Panc1 (cell line): Measurements from ENCODE around the gene PDE11A.

Experiments
- POLR2AphosphoS5 ChIP-seq: IDR thresholded peaks from 2 replicates; pipeline ENCODE4 v1.6.1; 2012; ENCODE audit warnings: mild to moderate bottlenecking, low read depth, low read length, moderate library complexity
- SIN3A ChIP-seq: IDR thresholded peaks from 2 replicates; pipeline ENCODE4 v1.6.1; 2012; ENCODE audit warnings: low read depth, mild to moderate bottlenecking, low read length, moderate library complexity, borderline replicate concordance; ENCODE audit not compliant: insufficient read depth
- TCF7L2 ChIP-seq: IDR thresholded peaks from 2 replicates; pipeline ENCODE4 v1.6.1; 2011; ENCODE audit warnings: mild to moderate bottlenecking, low read depth, low read length, inconsistent platforms
- TF ChIP-seq, protein P1 (sequence below): fragments of 450-650 bp; IDR thresholded peaks from 2 replicates; pipeline ENCODE4 v1.5.1; 2017; ENCODE audit warnings: mild to moderate bottlenecking

DNA sequence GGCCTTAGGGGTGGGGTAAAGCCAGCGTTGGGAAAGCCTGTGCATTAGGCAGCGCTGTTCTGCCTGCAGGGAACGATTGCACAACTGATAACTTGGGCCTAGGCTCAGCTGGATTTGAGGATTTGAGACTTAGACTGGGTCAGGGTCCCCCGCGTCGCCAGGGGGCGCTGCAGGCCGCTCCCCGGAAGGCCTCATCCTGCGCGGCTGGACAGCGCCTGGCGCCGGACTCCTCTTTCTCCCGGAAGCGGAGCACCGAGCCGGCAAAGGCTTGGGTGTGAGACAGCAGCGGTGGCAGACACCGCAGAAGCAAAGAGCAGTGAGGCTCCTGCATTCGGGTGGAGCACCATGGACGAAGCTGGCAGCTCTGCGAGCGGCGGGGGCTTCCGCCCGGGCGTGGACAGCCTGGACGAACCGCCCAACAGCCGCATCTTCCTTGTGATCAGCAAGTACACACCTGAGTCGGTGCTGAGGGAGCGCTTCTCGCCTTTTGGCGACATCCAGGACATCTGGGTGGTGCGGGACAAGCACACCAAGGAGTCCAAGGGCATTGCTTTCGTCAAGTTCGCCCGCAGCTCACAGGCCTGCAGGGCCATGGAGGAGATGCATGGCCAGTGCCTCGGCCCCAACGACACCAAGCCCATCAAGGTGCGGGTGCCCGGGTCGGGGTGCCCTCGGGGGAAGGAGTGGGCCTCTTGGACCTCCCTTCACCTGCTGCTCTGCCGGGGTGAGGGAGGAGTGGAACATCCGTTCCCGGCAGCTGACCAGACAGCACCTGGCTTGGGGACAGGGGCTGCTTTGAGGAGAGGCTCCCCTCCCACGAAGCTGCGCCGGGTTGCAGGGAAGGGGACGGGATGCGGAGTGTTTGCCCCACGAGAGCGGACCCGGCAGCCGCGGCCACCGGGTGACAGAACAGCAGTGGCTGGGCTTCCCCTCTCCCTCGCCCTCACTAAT lies 39.9 kb upstream of the PDE11A start, which contains the start of gene RBM45:
- TF ChIP-seq POLR2AphosphoS5, result peak; percentile 82
- TF ChIP-seq, protein P1, sequence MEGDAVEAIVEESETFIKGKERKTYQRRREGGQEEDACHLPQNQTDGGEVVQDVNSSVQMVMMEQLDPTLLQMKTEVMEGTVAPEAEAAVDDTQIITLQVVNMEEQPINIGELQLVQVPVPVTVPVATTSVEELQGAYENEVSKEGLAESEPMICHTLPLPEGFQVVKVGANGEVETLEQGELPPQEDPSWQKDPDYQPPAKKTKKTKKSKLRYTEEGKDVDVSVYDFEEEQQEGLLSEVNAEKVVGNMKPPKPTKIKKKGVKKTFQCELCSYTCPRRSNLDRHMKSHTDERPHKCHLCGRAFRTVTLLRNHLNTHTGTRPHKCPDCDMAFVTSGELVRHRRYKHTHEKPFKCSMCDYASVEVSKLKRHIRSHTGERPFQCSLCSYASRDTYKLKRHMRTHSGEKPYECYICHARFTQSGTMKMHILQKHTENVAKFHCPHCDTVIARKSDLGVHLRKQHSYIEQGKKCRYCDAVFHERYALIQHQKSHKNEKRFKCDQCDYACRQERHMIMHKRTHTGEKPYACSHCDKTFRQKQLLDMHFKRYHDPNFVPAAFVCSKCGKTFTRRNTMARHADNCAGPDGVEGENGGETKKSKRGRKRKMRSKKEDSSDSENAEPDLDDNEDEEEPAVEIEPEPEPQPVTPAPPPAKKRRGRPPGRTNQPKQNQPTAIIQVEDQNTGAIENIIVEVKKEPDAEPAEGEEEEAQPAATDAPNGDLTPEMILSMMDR, result peak; percentile 98
- 0 out of 2 replicates have a peak, but pooled peaks have one; percentile 40 for TF ChIP-seq SIN3A
- TF ChIP-seq TCF7L2, result no peak
